HFF-Myc (cell line): Measurements from ENCODE around the gene GLYATL3.

ENCODE experiments used
- DNase-seq: peaks from one replicate; pipeline ENCODE4 v3.0.0-alpha.2; 2011; ENCODE audit warnings: low read depth; ENCODE audit errors: extremely low read depth
- H3K4me3 ChIP-seq: replicated peaks from 2 replicates; pipeline ENCODE4 v1.5.1; 2011; ENCODE audit warnings: low read depth, mild to moderate bottlenecking, control low read depth, low read length
- TF ChIP-seq, protein P1 (sequence below): IDR thresholded peaks from 2 replicates; pipeline ENCODE4 v1.5.1; 2012; ENCODE audit warnings: mild to moderate bottlenecking, low read depth, low read length, control low read depth; ENCODE audit errors: missing control alignments

GLYATL3 gene

GRCh38 chr6:49499623-49500022 is at the start of gene GLYATL3:
TSS of gene GLYATL3 (plus strand) at chr6:49499923. CDS start at chr6:49511991, 12,068 bp downstream.
- no peak for DNase-seq
- TF ChIP-seq, protein P1, sequence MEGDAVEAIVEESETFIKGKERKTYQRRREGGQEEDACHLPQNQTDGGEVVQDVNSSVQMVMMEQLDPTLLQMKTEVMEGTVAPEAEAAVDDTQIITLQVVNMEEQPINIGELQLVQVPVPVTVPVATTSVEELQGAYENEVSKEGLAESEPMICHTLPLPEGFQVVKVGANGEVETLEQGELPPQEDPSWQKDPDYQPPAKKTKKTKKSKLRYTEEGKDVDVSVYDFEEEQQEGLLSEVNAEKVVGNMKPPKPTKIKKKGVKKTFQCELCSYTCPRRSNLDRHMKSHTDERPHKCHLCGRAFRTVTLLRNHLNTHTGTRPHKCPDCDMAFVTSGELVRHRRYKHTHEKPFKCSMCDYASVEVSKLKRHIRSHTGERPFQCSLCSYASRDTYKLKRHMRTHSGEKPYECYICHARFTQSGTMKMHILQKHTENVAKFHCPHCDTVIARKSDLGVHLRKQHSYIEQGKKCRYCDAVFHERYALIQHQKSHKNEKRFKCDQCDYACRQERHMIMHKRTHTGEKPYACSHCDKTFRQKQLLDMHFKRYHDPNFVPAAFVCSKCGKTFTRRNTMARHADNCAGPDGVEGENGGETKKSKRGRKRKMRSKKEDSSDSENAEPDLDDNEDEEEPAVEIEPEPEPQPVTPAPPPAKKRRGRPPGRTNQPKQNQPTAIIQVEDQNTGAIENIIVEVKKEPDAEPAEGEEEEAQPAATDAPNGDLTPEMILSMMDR: no peak
- H3K4me3 ChIP-seq: no peak within 1 kb of the TSS

GRCh38 chr6:49453221-49453620 is 46.5 kb upstream of the GLYATL3 start:
- H3K4me3 ChIP-seq: no peak overlapping the region
- TF ChIP-seq, protein P1: no peak
- DNase-seq: no peak

DNA sequence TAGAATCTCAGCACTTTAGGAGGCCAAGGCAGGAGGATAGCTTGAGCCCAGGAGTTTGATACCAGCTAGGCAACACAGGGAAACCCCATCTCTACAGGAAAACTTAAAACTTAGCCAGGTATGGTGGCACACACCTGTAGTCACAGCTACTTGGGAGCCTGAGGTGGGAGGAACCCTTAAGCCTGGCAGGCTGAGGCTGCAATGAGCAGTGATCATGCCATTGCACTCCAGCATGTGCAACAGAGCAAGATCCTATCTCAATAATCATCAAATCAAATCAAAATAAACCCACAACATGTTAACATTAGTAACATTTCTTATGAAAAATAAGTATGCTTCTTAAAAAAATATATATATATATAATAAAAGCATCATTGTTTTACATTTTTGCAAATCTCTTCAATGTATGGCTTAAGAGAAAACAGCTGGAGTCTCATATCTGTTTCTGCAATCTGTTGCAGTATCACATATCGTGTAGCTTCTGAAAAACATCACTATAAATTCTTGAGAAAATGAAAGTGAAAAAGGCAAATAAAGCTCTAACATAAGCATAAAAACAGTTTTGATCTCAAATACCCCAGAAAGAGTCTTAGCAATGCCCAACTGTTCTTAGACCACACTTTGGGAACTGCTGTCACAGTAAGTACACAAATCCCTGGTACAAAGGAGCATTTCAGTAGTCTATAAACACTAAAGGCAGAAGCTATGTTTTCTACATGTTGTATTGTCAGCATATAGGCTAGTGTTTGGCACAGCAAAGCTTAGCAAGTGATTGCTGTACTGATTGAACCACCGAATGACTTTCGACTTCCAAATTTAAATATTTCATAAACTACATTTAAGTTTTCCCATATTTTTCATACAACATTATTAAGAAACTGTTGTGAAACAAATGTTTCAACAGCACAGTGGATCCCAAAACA is 44.7 kb upstream of the GLYATL3 start:
- no peak for DNase-seq
- no peak overlapping the region for H3K4me3 ChIP-seq

DNA sequence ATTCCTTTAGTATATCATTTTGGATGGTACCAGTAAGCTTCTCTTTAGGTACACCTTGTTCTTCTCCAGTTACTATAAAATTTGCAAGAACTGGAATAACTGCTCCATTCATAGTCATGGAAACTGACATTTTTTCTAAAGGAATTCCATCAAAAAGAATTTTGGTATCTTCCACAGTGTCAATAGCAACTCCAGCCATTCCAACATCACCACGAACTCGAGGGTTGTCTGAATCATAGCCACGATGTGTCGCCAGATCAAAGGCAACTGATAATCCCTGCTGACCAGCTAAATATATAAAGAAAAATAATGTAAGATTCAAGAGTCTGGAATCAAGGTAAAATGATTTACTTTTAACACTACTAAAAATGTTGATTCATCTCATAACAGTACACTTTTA is 42.0 kb upstream of the GLYATL3 start:
- no peak for DNase-seq
- H3K4me3 ChIP-seq: no peak overlapping the region
- TF ChIP-seq, protein P1: no peak

More for the DNA sequence above, 44.7 kb upstream of the GLYATL3 start:
- TF ChIP-seq, protein P1: no peak

DNA sequence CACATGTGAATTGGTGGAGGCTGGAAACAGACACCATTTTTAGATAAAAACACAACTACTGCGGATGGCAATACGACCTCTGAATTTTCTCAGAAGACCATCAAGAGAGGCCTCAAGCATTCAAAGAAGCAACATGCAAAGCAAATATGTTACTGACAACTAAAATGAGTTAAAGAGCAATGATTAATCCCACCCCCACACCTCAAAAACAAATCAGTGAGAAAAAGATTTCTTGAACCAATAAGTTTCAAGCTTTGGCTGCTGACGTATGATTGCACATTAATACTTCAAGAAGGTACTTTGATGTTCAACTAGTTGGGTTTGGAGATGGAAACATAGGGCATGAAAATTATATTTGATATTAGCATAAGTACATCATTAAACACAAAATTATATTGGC is 37.7 kb upstream of the GLYATL3 start:
- TF ChIP-seq, protein P1: no peak
- no peak for DNase-seq
- peak overlapping the region; percentile 90 for H3K4me3 ChIP-seq

- peak overlapping the region; percentile 90 for H3K4me3 ChIP-seq
- DNase-seq: no peak
- TF ChIP-seq, protein P1: no peak
Measured at GRCh38 chr6:49462599-49462926, 37.2 kb upstream of the GLYATL3 start.
